Keratinocyte (primary cell): ENCODE results near the gene METTL9. TPM values are rescaled to one million over a fixed set of nuclear protein-coding genes. Genes with fewer than 3 reads are reported as not detected.

ENCODE experiments used
- DNase-seq: peaks from one replicate; pipeline ENCODE4 v3.0.0-alpha.2; 2011; ENCODE audit warnings: low read depth, missing footprints, low spot score
- FAIRE-seq: peaks from 2 replicates; lab custom pipeline; 2011; peaks lifted over from hg19 to GRCh38; lab: Jason Lieb, UNC
- H2AFZ ChIP-seq: 2 replicates; pipeline ENCODE4 v1.6.0; 2012; ENCODE audit warnings: low read length, control low read depth, inconsistent platforms; ENCODE audit not compliant: control insufficient read depth
- H3K27ac ChIP-seq: 2 replicates; pipeline ENCODE4 v1.5.1; 2011; ENCODE audit warnings: low read length; ENCODE audit not compliant: control insufficient read depth, insufficient read depth
- H3K27me3 ChIP-seq: 3 replicates; pipeline ENCODE4 v1.6.0; 2011; ENCODE audit warnings: low read length; ENCODE audit not compliant: control insufficient read depth, insufficient read depth; ENCODE audit errors: extremely low read depth
- H3K36me3 ChIP-seq, 2 experiments: 2 replicates in 1 of 2; 3 replicates in 1 of 2; pipeline ENCODE4 v1.5.1; 2011; ENCODE audit warnings: low read length in 2 of 2, mild to moderate bottlenecking in 1 of 2; ENCODE audit not compliant: control insufficient read depth in 2 of 2, insufficient read depth in 2 of 2; ENCODE audit errors: extremely low read depth in 1 of 2
- H3K4me1 ChIP-seq: 3 replicates; pipeline ENCODE4 v1.5.1; 2011; ENCODE audit warnings: low read length; ENCODE audit not compliant: control insufficient read depth, insufficient read depth; ENCODE audit errors: extremely low read depth
- H3K4me2 ChIP-seq: 3 replicates; pipeline ENCODE4 v1.6.0; 2011; ENCODE audit warnings: low read depth, low read length; ENCODE audit not compliant: control insufficient read depth, insufficient read depth; ENCODE audit errors: extremely low read depth
- H3K4me3 ChIP-seq, 3 experiments: fragments of 200-600 bp in 1 of 3; sonication (generic) in 1 of 3; 2 replicates in 2 of 3; 3 replicates in 1 of 3; pipeline ENCODE4 v1.5.1; 2011 to 2016; ENCODE audit warnings: low read length in 3 of 3, mild to moderate bottlenecking in 3 of 3, control low read depth in 2 of 3, inconsistent platforms in 1 of 3, low read depth in 1 of 3, mixed read lengths in 1 of 3, mixed run types in 1 of 3, moderate library complexity in 1 of 3; ENCODE audit not compliant: control insufficient read depth in 2 of 3, insufficient read depth in 2 of 3; ENCODE audit errors: extremely low read depth in 1 of 3
- H3K79me2 ChIP-seq: 2 replicates; pipeline ENCODE4 v1.6.0; 2012; ENCODE audit warnings: low read length; ENCODE audit not compliant: control insufficient read depth, insufficient read depth
- H3K9ac ChIP-seq: 3 replicates; pipeline ENCODE4 v1.6.0; 2011; ENCODE audit warnings: low read length; ENCODE audit not compliant: control insufficient read depth, insufficient read depth; ENCODE audit errors: extremely low read depth
- H3K9me1 ChIP-seq: 3 replicates; pipeline ENCODE4 v1.6.0; 2011; ENCODE audit warnings: low read length; ENCODE audit not compliant: control insufficient read depth, insufficient read depth; ENCODE audit errors: extremely low read depth
- H3K9me3 ChIP-seq: 2 replicates; pipeline ENCODE4 v1.5.1; 2012; ENCODE audit warnings: low read depth, low read length; ENCODE audit not compliant: control insufficient read depth
- H4K20me1 ChIP-seq: 3 replicates; pipeline ENCODE4 v1.6.0; 2011; ENCODE audit warnings: low read length; ENCODE audit not compliant: control insufficient read depth, insufficient read depth; ENCODE audit errors: extremely low read depth
- EZH2 ChIP-seq: IDR thresholded peaks from one replicate; pipeline ENCODE4 v1.6.1; 2012; ENCODE audit warnings: inconsistent platforms, mild to moderate bottlenecking, low read length, moderate library complexity
- dilution Hi-C: fragments of 300-500 bp; cut with MboI; formaldehyde crosslinking; loops from one replicate; pipeline ENCODE4 v1.7.0; 2020; ENCODE audit warnings: low sequenced_read_pairs; ENCODE audit not compliant: extremely low pct_ligation_motif_present
- polyA plus RNA-seq, 5 experiments: library from polyadenylated mRNA; depleted of rRNA in 3 of 5; stranded (reverse) in 3 of 5; stranded (forward) in 1 of 5; unstranded in 1 of 5; fragments of >200 nt; gene quantifications; 1 replicate in 1 of 5; 2 replicates in 3 of 5; 3 replicates in 1 of 5; pipeline versions ENCODE4 v1.2.1 to v1.2.3, GENCODE V29; 2011 to 2012; ENCODE audit warnings: missing spikeins in 2 of 5, low read depth in 1 of 5, low replicate concordance in 1 of 5
- TF ChIP-seq, protein P1 (sequence below), 3 experiments: IDR thresholded peaks in 1 of 3; conservative IDR thresholded peaks in 1 of 3; optimal IDR thresholded peaks in 1 of 3; 2 replicates in 2 of 3; 3 replicates in 1 of 3; pipeline versions ENCODE3 to v1.5.1; 2011; ENCODE audit warnings: low read length in 3 of 3, mild to moderate bottlenecking in 3 of 3, moderate library complexity in 2 of 3, control low read depth in 1 of 3, inconsistent platforms in 1 of 3; ENCODE audit not compliant: insufficient read depth in 2 of 3; ENCODE audit errors: extremely low read depth in 1 of 3

Gene METTL9
- polyA plus RNA-seq, 1 donor (not counting 4 experiments of a cell fraction or from before 2014, with no cell fraction given): 108 TPM

DNA sequence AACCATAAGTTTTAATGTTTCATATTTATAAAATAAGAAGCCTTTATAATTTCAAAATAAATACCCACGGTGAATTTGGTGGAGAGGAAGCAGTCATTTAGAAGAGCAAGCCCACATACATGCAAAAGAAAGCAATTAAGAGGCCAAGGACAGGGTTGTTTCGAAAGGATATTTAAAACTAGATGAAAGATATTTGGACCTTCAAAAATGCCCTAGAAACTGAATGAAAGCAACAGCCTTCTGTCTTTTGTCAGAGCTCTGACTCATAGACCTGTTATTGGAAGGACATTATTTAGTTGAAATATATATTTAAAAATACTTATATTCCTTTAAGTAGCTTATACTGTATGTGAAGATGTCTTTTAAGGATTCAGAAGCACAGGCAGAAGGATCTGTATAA is 8.6 kb upstream of the METTL9 start:
- Histone ChIP-seq H3K4me1 (no peaks in the 10 kb centered on the region), H3K9ac (no peak overlapping the region), H3K79me2 (no peaks in the 10 kb centered on the region), H3K27ac (no peak overlapping the region), H3K9me1 (no peaks in the 10 kb centered on the region), H3K36me3 (no peaks in the 10 kb centered on the region), H2AFZ (no peak overlapping the region), H3K9me3 (no peaks in the 10 kb centered on the region), H3K27me3 (no peaks in the 10 kb centered on the region), H3K4me3 (no peak overlapping the region), H4K20me1 (no peaks in the 10 kb centered on the region), H3K4me2 (no peak overlapping the region)
- dilution Hi-C loops: no loop called here
- DNase-seq (no peak), FAIRE-seq (no peak)
- TF ChIP-seq, protein P1, sequence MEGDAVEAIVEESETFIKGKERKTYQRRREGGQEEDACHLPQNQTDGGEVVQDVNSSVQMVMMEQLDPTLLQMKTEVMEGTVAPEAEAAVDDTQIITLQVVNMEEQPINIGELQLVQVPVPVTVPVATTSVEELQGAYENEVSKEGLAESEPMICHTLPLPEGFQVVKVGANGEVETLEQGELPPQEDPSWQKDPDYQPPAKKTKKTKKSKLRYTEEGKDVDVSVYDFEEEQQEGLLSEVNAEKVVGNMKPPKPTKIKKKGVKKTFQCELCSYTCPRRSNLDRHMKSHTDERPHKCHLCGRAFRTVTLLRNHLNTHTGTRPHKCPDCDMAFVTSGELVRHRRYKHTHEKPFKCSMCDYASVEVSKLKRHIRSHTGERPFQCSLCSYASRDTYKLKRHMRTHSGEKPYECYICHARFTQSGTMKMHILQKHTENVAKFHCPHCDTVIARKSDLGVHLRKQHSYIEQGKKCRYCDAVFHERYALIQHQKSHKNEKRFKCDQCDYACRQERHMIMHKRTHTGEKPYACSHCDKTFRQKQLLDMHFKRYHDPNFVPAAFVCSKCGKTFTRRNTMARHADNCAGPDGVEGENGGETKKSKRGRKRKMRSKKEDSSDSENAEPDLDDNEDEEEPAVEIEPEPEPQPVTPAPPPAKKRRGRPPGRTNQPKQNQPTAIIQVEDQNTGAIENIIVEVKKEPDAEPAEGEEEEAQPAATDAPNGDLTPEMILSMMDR (optimal IDR thresholded peaks at IDR 0.05 in 1 of 3, IDR thresholded peaks at IDR 0.05 in 1 of 3, conservative IDR thresholded peaks at IDR 0.05 in 1 of 3; ENCODE audit: extremely low read depth in 1 of 3, insufficient read depth in 2 of 3, low read length in 3 of 3): no peak
- TF ChIP-seq EZH2: no peak

DNA sequence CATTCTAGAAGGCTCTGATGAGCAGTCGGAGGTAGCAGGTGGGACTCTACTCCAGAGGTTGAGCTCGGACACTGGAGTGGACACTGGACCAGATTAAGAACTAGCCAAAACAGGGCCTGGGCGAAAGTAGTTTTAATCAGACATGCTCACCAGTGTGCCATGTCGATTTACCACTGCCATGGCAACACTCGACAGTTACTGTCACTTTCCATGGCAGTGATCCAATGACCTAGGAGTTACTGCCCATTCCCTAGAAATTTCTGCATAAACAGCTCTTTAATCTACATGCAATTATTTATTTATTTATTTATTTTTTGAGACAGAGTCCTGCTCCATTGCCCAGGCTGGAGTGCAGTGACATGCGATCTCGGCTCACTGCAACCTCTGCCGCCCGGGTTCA is 7.2 kb upstream of the METTL9 start:
- DNase-seq: no peak
- no peak overlapping the region for H2AFZ ChIP-seq
- dilution Hi-C loops: no loop called here
- H3K9ac ChIP-seq: no peak overlapping the region
- H3K4me3 ChIP-seq: no peak overlapping the region
- no peaks in the 10 kb centered on the region for H3K79me2 ChIP-seq
- H3K27me3 ChIP-seq: no peaks in the 10 kb centered on the region
- no peak overlapping the region for H3K27ac ChIP-seq
- H3K4me2 ChIP-seq: no peak overlapping the region
- no peaks in the 10 kb centered on the region for H4K20me1 ChIP-seq
- no peaks in the 10 kb centered on the region for H3K9me3 ChIP-seq
- TF ChIP-seq EZH2: no peak
- TF ChIP-seq, protein P1 (optimal IDR thresholded peaks at IDR 0.05 in 1 of 3, IDR thresholded peaks at IDR 0.05 in 1 of 3, conservative IDR thresholded peaks at IDR 0.05 in 1 of 3; ENCODE audit: extremely low read depth in 1 of 3, insufficient read depth in 2 of 3, low read length in 3 of 3): no peak
- no peak for FAIRE-seq
- no peaks in the 10 kb centered on the region for H3K4me1 ChIP-seq
- H3K9me1 ChIP-seq: no peaks in the 10 kb centered on the region
- H3K36me3 ChIP-seq: no peaks in the 10 kb centered on the region
